ENCODE results near the gene PCLO. TPM values are rescaled to one million over a fixed set of nuclear protein-coding genes. Genes with fewer than 3 reads are reported as not detected.
"Not testable (repeated sequence)": the region's sequence is repeated elsewhere in the genome, so short reads cannot be mapped to it uniquely, and the experiment has no call there.

Gene PCLO
- total RNA-seq, 4 donors from 2014 or later, result 11.8 to 40.4 (median 26.1) TPM

DNA sequence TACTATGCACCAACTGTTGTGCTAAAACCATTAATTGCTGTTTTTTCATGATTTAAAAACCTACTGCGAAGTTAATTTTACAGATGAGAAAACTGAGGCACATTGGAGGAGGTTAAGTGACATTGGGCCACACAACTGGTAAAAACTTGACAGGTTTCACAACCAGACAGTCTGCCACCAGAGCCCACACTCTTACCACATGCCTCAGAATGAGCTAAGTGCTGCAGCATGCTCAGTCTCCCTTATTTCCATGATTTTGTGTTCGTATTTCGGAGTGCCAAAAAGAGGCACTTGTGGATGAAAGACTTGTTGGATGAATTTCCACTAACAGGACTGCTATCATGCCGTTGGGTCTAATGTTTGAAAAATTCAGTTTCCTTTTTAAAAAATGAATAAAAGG, 77.4 kb downstream of the PCLO start:
- DNase-seq, result no peak
- H3K36me3 ChIP-seq, result no peaks in the 10 kb centered on the region
- no peaks in the 10 kb centered on the region for H3K27me3 ChIP-seq
- TF ChIP-seq, protein P1, sequence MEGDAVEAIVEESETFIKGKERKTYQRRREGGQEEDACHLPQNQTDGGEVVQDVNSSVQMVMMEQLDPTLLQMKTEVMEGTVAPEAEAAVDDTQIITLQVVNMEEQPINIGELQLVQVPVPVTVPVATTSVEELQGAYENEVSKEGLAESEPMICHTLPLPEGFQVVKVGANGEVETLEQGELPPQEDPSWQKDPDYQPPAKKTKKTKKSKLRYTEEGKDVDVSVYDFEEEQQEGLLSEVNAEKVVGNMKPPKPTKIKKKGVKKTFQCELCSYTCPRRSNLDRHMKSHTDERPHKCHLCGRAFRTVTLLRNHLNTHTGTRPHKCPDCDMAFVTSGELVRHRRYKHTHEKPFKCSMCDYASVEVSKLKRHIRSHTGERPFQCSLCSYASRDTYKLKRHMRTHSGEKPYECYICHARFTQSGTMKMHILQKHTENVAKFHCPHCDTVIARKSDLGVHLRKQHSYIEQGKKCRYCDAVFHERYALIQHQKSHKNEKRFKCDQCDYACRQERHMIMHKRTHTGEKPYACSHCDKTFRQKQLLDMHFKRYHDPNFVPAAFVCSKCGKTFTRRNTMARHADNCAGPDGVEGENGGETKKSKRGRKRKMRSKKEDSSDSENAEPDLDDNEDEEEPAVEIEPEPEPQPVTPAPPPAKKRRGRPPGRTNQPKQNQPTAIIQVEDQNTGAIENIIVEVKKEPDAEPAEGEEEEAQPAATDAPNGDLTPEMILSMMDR (IDR thresholded peaks at IDR 0.05), result no peak
- TF ChIP-seq POLR2A (IDR thresholded peaks at IDR 0.05), result no peak
- no peaks in the 10 kb centered on the region for H3K4me1 ChIP-seq
- no peaks in the 10 kb centered on the region for H3K9me3 ChIP-seq
- no peak overlapping the region for H3K27ac ChIP-seq
- intact Hi-C loops (cut with DNase I), result no loop called here
- 85 to 89% methylated on average over 4 of the region's 4 CpGs for WGBS, 2 donors
- H3K4me3 ChIP-seq (replicated peaks in 1 of 3), result no peak overlapping the region

DNA sequence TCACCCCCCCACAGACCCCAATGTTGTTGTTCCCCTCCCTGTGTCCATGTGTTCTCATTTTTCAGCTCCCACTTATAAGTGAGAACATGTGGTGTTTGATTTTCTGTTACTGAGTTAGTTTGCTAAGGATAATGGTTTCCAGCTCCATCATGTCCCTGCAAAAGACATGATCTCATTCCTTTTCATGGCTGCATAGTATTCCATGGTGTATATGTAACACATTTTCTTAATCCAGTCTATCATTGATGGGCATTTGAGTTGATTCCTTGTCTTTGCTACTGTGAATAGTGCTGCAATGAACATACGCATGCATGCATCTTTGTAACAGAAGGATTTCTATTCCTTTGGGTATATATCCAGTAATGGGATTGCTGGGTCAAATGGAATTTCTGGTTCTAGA, 82.8 kb downstream of the PCLO start:
- 88 to 98% methylated on average over 1 of the region's 1 CpG for WGBS, 2 donors

DNA sequence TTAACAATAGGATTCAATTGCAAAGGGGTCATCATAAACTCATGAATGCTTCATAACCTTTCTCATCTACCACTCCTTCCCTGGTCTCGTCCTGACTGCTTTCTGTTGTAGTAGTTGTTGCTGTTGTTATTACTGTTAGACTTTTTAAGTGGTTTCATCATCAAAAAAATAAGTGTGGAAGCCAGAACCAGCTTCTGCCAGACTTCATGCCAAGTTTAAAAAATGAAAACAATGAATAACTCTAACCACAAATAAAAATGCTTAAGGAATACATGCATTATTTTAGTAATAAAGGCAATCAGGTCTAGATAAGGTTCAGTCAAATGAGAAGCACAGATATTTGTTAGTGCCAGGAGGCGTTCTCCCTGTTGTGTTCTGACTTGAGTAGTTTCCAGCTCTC, 85.4 kb downstream of the PCLO start:
- WGBS, 2 donors, result 36 to 49% methylated on average over 2 of the region's 2 CpGs
- no peak for DNase-seq
- no peak overlapping the region for H3K4me3 ChIP-seq (replicated peaks in 1 of 3)
- TF ChIP-seq POLR2A (IDR thresholded peaks at IDR 0.05), result no peak
- TF ChIP-seq, protein P1 (IDR thresholded peaks at IDR 0.05), result no peak
- no peaks in the 10 kb centered on the region for H3K36me3 ChIP-seq
- no peaks in the 10 kb centered on the region for H3K27me3 ChIP-seq
- no peak overlapping the region for H3K27ac ChIP-seq
- no peaks in the 10 kb centered on the region for H3K4me1 ChIP-seq
- no peaks in the 10 kb centered on the region for H3K9me3 ChIP-seq
- intact Hi-C loops (cut with DNase I), result no loop called here

More for the DNA sequence above, 82.8 kb downstream of the PCLO start:
- H3K36me3 ChIP-seq; H3K4me3 ChIP-seq (replicated peaks in 1 of 3); H3K9me3 ChIP-seq; H3K27me3 ChIP-seq; H3K27ac ChIP-seq; DNase-seq; intact Hi-C loops (cut with DNase I); H3K4me1 ChIP-seq: not testable (repeated sequence)

DNA sequence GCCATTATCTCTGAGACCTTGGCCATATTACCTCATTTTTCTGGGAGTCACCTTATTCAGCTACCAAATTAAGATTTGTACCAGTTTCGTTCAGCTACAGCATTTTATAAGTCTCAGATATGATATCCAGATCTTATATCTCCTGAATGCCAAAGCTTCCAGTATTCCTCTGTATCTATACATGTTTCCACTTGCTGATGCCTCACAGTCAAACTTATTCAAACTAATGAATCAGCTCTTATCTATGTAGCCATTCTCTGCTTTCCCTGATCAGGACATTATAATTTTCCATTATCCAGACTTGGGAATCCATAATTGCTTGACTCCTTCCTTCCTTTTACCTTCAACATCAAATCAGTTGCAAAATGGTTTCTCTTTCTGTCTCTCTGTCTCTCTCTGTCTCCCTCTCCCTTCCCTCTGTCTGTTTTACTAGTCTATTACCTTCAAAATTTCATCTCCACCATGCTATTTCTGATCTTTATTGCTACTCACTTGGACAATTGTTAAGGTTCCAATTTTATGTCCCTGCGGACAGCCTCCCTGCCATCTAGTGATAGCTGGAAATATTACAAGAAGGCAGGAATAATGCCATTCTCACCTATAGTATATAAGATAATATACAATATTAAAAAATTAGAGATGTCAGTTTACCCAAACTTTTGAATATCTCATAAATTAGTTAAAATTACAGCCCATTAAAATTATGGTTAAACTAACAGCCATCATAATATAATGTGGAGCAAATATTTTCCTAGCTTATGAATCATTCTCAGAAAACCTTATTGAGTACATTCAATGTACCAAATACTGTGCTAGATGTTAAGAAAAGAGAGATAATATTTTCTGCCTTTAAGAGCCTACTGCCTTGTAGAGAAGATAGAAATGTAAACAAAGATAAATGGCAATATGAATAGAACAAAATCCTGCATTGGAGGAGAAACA, 89.8 kb downstream of the PCLO start:
- intact Hi-C loops (cut with DNase I), result no loop called here
- no peak for DNase-seq
- Histone ChIP-seq H3K27me3 (no peaks in the 10 kb centered on the region), H3K9me3 (no peaks in the 10 kb centered on the region), H3K4me1 (no peaks in the 10 kb centered on the region), H3K4me3 (replicated peaks in 1 of 3) (no peak overlapping the region), H3K36me3 (no peaks in the 10 kb centered on the region), H3K27ac (no peak overlapping the region)
- TF ChIP-seq, protein P1 (IDR thresholded peaks at IDR 0.05), result no peak
- no peak for TF ChIP-seq POLR2A (IDR thresholded peaks at IDR 0.05)
- 87 to 90% methylated on average over 2 of the region's 2 CpGs for WGBS, 2 donors

DNA sequence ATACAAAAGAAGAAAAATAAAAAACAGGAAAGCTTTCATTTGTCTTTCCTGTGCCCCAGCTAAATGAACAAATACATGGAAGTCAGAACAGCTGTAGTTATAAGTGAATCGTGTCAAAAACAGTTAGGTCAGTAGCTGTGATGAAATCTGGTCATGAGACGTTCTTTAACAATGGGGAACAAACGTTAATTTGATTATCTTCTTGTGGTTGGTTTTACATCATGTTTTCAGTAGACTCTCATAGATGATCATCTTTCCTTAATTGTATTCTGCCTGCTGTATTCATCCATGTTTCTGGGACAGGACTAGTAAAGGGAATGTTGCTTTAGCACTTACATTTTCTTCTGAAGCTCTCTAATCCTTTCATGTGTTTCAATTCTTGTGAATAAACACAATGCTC, 97.0 kb downstream of the PCLO start:
- 60 to 65% methylated on average over 3 of the region's 3 CpGs for WGBS, 2 donors
- DNase-seq, result no peak
- no peaks in the 10 kb centered on the region for H3K9me3 ChIP-seq
- H3K27me3 ChIP-seq, result no peaks in the 10 kb centered on the region
- no peaks in the 10 kb centered on the region for H3K36me3 ChIP-seq
- no peaks in the 10 kb centered on the region for H3K4me1 ChIP-seq
- TF ChIP-seq, protein P1 (IDR thresholded peaks at IDR 0.05), result no peak
- no peak for TF ChIP-seq POLR2A (IDR thresholded peaks at IDR 0.05)
- intact Hi-C loops (cut with DNase I), result no loop called here
- H3K27ac ChIP-seq, result no peak overlapping the region
- no peak overlapping the region for H3K4me3 ChIP-seq (replicated peaks in 1 of 3)
